Measurements from ENCODE around the gene TKT. TPM values are rescaled to one million over a fixed set of nuclear protein-coding genes. Genes with fewer than 3 reads are reported as not detected.
A peak's percentile ranks its signal among the peaks of the same experiment; 100 is the strongest.

TKT gene
- total RNA-seq, 2 donors from 2014 or later = 96.6 to 208 TPM

GRCh38 chr3:53238051-53238850, 17.6 kb downstream of the TKT start:
- H3K9me3 ChIP-seq = no peaks in the 10 kb centered on the region
- no peak overlapping the region for H3K4me3 ChIP-seq
- ATAC-seq = peak; percentile 68
- intact Hi-C loops (cut with DNase I) = no loop called here
- peak overlapping the region; percentile 30 to 79 (median 65) for H3K27ac ChIP-seq
- WGBS, 2 donors = 67 to 72% methylated on average over 6 of the region's 6 CpGs
- no peaks in the 10 kb centered on the region for H3K27me3 ChIP-seq
- H3K4me1 ChIP-seq = peaks cover 71% of the 10 kb centered on the region
- peak in 3 of 4 donors; percentile 62 to 64 (median 64) for DNase-seq
- H3K36me3 ChIP-seq (replicated peaks in 1 of 2; ENCODE audit: insufficient read depth in 1 of 2, low read depth in 2 of 2) = peaks cover 5 to 13% of the 10 kb centered on the region in 2 donors
- TF ChIP-seq CTCF (IDR thresholded peaks at IDR 0.05) (no peak), POLR2A (IDR thresholded peaks at IDR 0.05) (no peak)

GRCh38 chr3:53236112-53236841, 19.5 kb downstream of the TKT start:
- Histone ChIP-seq H3K36me3 (replicated peaks in 1 of 2; ENCODE audit: insufficient read depth in 1 of 2, low read depth in 2 of 2) (peaks cover 5 to 22% of the 10 kb centered on the region in 2 donors), H3K4me1 (peaks cover 51% of the 10 kb centered on the region), H3K27me3 (no peaks in the 10 kb centered on the region), H3K9me3 (no peaks in the 10 kb centered on the region), H3K4me3 (no peak overlapping the region), H3K27ac (peak overlapping the region; percentile 18 to 78 (median 32))
- no peak for TF ChIP-seq CTCF (IDR thresholded peaks at IDR 0.05)
- TF ChIP-seq POLR2A (IDR thresholded peaks at IDR 0.05) = no peak
- DNase-seq = peak; percentile 60 to 82 (median 75)
- intact Hi-C loops (cut with DNase I) = no loop called here
- WGBS, 2 donors = 62 to 93% methylated on average over 2 to 9 of the region's 9 CpGs
- peak; percentile 74 for ATAC-seq

GRCh38 chr3:53235545-53235944, 20.3 kb downstream of the TKT start:
- DNase-seq (no peak), ATAC-seq (no peak)
- no peak overlapping the region for H3K4me3 ChIP-seq
- intact Hi-C loops (cut with DNase I) = no loop called here
- 67 to 86% methylated on average over 5 to 6 of the region's 6 CpGs for WGBS, 2 donors
- no peaks in the 10 kb centered on the region for H3K27me3 ChIP-seq
- H3K36me3 ChIP-seq (replicated peaks in 1 of 2; ENCODE audit: insufficient read depth in 1 of 2, low read depth in 2 of 2) = peaks cover 2 to 25% of the 10 kb centered on the region in 2 donors
- peaks cover 44% of the 10 kb centered on the region for H3K4me1 ChIP-seq
- H3K27ac ChIP-seq = peak overlapping the region in 1 of 4 donors; percentile 29
- TF ChIP-seq CTCF (IDR thresholded peaks at IDR 0.05) (no peak), POLR2A (IDR thresholded peaks at IDR 0.05) (no peak)
- H3K9me3 ChIP-seq = no peaks in the 10 kb centered on the region

GRCh38 chr3:53234841-53235232, 21.0 kb downstream of the TKT start:
- peaks cover 39% of the 10 kb centered on the region for H3K4me1 ChIP-seq
- no peaks in the 10 kb centered on the region for H3K27me3 ChIP-seq
- intact Hi-C loops (cut with DNase I) = no loop called here
- TF ChIP-seq CTCF (IDR thresholded peaks at IDR 0.05) = no peak
- no peak for TF ChIP-seq POLR2A (IDR thresholded peaks at IDR 0.05)
- H3K9me3 ChIP-seq = no peaks in the 10 kb centered on the region
- H3K4me3 ChIP-seq = no peak overlapping the region
- DNase-seq (no peak), ATAC-seq (no peak)
- H3K27ac ChIP-seq = no peak overlapping the region
- WGBS, 2 donors = 97 to 98% methylated on average over 9 to 10 of the region's 10 CpGs
- H3K36me3 ChIP-seq (replicated peaks in 1 of 2; ENCODE audit: insufficient read depth in 1 of 2, low read depth in 2 of 2) = peaks cover 0 to 31% of the 10 kb centered on the region in 2 donors
